ENCODE data around the gene APBA1. TPM values are rescaled to one million over a fixed set of nuclear protein-coding genes. Genes with fewer than 3 reads are reported as not detected.

APBA1 gene
- total RNA-seq, 2 donors from 2014 or later, result 6.3 to 7.5 TPM

DNA sequence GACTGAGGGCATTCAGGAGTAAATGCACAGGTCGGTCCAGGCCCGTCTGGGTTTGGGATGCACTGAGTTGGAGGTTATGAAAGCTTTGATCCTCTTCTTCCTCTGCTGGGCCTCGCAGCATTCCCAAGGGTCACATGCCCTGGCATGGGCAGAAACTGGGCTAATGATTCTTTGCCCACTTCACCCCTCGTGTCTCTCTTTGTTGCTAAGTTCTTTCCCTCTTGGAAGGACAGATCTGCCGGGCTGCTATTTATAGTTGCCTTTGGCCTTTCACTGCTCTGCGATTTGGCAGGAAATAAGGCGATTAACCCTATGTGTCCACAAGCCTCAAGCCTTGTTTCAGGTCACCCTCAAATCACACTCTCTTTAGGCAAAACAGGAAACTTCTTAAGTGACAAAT lies 280.2 kb downstream of the APBA1 start:
- H3K4me1 ChIP-seq, result no peaks in the 10 kb centered on the region
- no peaks in the 10 kb centered on the region for H3K27me3 ChIP-seq
- no peak for TF ChIP-seq CTCF (IDR thresholded peaks at IDR 0.05)
- H3K9me3 ChIP-seq, result no peaks in the 10 kb centered on the region
- H3K9ac ChIP-seq (ENCODE audit: low read depth in 2 of 2, low read length in 2 of 2), result no peak overlapping the region
- no peak overlapping the region for H3K27ac ChIP-seq
- DNase-seq, result no peak
- no peaks in the 10 kb centered on the region for H3K36me3 ChIP-seq
- H3K4me3 ChIP-seq, result no peak overlapping the region
- intact Hi-C loops (cut with DNase I), result no loop called here

- intact Hi-C loops (cut with DNase I), result no loop called here
- no peak overlapping the region for H3K4me3 ChIP-seq
- no peak for TF ChIP-seq CTCF (IDR thresholded peaks at IDR 0.05)
- H3K4me1 ChIP-seq, result no peaks in the 10 kb centered on the region
- H3K36me3 ChIP-seq, result no peaks in the 10 kb centered on the region
- no peaks in the 10 kb centered on the region for H3K27me3 ChIP-seq
- DNase-seq, result no peak
- H3K9me3 ChIP-seq, result no peaks in the 10 kb centered on the region
- no peak overlapping the region for H3K9ac ChIP-seq (ENCODE audit: low read depth in 2 of 2, low read length in 2 of 2)
- H3K27ac ChIP-seq, result no peak overlapping the region
These were observed 280.7 kb downstream of the APBA1 start for GRCh38 chr9:69391487-69391886.

- Histone ChIP-seq H3K9ac (ENCODE audit: low read depth in 2 of 2, low read length in 2 of 2) (no peak overlapping the region), H3K9me3 (no peaks in the 10 kb centered on the region), H3K27me3 (no peaks in the 10 kb centered on the region), H3K27ac (no peak overlapping the region), H3K4me1 (no peaks in the 10 kb centered on the region), H3K4me3 (no peak overlapping the region), H3K36me3 (no peaks in the 10 kb centered on the region)
- TF ChIP-seq CTCF (IDR thresholded peaks at IDR 0.05), result no peak
- no peak for DNase-seq
- intact Hi-C loops (cut with DNase I), result no loop called here
These were observed 282.7 kb downstream of the APBA1 start for GRCh38 chr9:69389437-69389995.

- H3K27me3 ChIP-seq, result no peaks in the 10 kb centered on the region
- no peak overlapping the region for H3K9ac ChIP-seq (ENCODE audit: low read depth in 2 of 2, low read length in 2 of 2)
- H3K9me3 ChIP-seq, result no peaks in the 10 kb centered on the region
- intact Hi-C loops (cut with DNase I), result no loop called here
- no peak overlapping the region for H3K4me3 ChIP-seq
- H3K27ac ChIP-seq, result no peak overlapping the region
- no peaks in the 10 kb centered on the region for H3K36me3 ChIP-seq
- no peak for DNase-seq
- no peaks in the 10 kb centered on the region for H3K4me1 ChIP-seq
- TF ChIP-seq CTCF (IDR thresholded peaks at IDR 0.05), result no peak
These were observed 283.6 kb downstream of the APBA1 start for GRCh38 chr9:69388596-69388995.

DNA sequence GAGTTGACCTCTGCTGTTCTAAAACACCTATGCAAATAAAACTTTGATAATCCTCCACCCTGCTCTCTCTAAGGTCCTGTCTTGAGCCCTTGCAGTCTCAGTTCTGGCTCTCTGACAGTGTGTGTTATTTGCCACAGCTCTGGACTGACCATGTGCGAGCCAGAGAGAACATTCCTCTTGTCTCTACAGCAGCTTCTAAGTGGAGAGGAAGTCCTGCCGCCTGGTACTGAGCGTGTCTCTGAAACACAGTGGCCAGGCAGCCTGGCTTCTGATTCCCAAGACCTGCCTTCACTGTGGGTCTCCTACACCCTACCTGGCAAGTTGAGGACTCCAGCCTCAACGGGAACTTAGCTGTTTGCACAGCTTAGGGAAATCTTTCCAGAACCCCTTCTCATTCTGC lies 285.5 kb downstream of the APBA1 start:
- Histone ChIP-seq H3K9ac (ENCODE audit: low read depth in 2 of 2, low read length in 2 of 2) (no peak overlapping the region), H3K27me3 (no peaks in the 10 kb centered on the region), H3K9me3 (no peaks in the 10 kb centered on the region), H3K4me3 (no peak overlapping the region), H3K36me3 (no peaks in the 10 kb centered on the region), H3K27ac (no peak overlapping the region), H3K4me1 (no peaks in the 10 kb centered on the region)
- TF ChIP-seq CTCF (IDR thresholded peaks at IDR 0.05), result no peak
- DNase-seq, result no peak
- intact Hi-C loops (cut with DNase I), result no loop called here

Data from colonic mucosa (tissue), 4 donors.